ENCODE data around the gene STEAP1B.
"Not testable (repeated sequence)": the region's sequence is repeated elsewhere in the genome, so short reads cannot be mapped to it uniquely, and the experiment has no call there.

The STEAP1B gene

GRCh38 chr7:22433165-22433700 is 66.8 kb downstream of the STEAP1B start:
- DNase-seq (ENCODE audit: low read depth in 1 of 2, low spot score in 1 of 2): not testable (repeated sequence)

GRCh38 chr7:22432203-22432718 is 67.7 kb downstream of the STEAP1B start:
- no peak for DNase-seq (ENCODE audit: low read depth in 1 of 2, low spot score in 1 of 2)

GRCh38 chr7:22430457-22430856 is 69.5 kb downstream of the STEAP1B start:
- no peak for DNase-seq (ENCODE audit: low read depth in 1 of 2, low spot score in 1 of 2)

GRCh38 chr7:22429386-22429785 is 70.6 kb downstream of the STEAP1B start:
- DNase-seq (ENCODE audit: low read depth in 1 of 2, low spot score in 1 of 2): no peak

- no peak for DNase-seq (ENCODE audit: low read depth in 1 of 2, low spot score in 1 of 2)
Observed at GRCh38 chr7:22427855-22428254, 72.1 kb downstream of the STEAP1B start.

GRCh38 chr7:22427104-22427503 is 72.9 kb downstream of the STEAP1B start:
- DNase-seq (ENCODE audit: low read depth in 1 of 2, low spot score in 1 of 2): no peak

- no peak for DNase-seq (ENCODE audit: low read depth in 1 of 2, low spot score in 1 of 2)
Observed at GRCh38 chr7:22426463-22427094, 73.4 kb downstream of the STEAP1B start.

GRCh38 chr7:22425361-22425760 is 74.6 kb downstream of the STEAP1B start:
- no peak for DNase-seq (ENCODE audit: low read depth in 1 of 2, low spot score in 1 of 2)

GRCh38 chr7:22422831-22423615 is 77.0 kb downstream of the STEAP1B start:
- no peak for DNase-seq (ENCODE audit: low read depth in 1 of 2, low spot score in 1 of 2)

GRCh38 chr7:22420973-22421635 is 78.9 kb downstream of the STEAP1B start:
- DNase-seq (ENCODE audit: low read depth in 1 of 2, low spot score in 1 of 2): no peak

- DNase-seq (ENCODE audit: low read depth in 1 of 2, low spot score in 1 of 2): no peak
Observed at GRCh38 chr7:22420008-22420407, 80.0 kb downstream of the STEAP1B start.

- no peak for DNase-seq (ENCODE audit: low read depth in 1 of 2, low spot score in 1 of 2)
Observed at GRCh38 chr7:22419488-22419887, 80.5 kb downstream of the STEAP1B start.

GRCh38 chr7:22418251-22419046 is 81.5 kb downstream of the STEAP1B start:
- no peak for DNase-seq (ENCODE audit: low read depth in 1 of 2, low spot score in 1 of 2)

GRCh38 chr7:22417841-22418240 is 82.1 kb downstream of the STEAP1B start:
- DNase-seq (ENCODE audit: low read depth in 1 of 2, low spot score in 1 of 2): no peak

GRCh38 chr7:22417349-22417748 is 82.6 kb downstream of the STEAP1B start:
- DNase-seq (ENCODE audit: low read depth in 1 of 2, low spot score in 1 of 2): no peak

GRCh38 chr7:22414424-22414823 is 85.6 kb downstream of the STEAP1B start:
- no peak for DNase-seq (ENCODE audit: low read depth in 1 of 2, low spot score in 1 of 2)

- DNase-seq (ENCODE audit: low read depth in 1 of 2, low spot score in 1 of 2): no peak
Observed at GRCh38 chr7:22413211-22413610, 86.8 kb downstream of the STEAP1B start.

GRCh38 chr7:22411977-22412693 is 87.9 kb downstream of the STEAP1B start:
- no peak for DNase-seq (ENCODE audit: low read depth in 1 of 2, low spot score in 1 of 2)

- no peak for DNase-seq (ENCODE audit: low read depth in 1 of 2, low spot score in 1 of 2)
Observed at GRCh38 chr7:22406715-22407114, 93.3 kb downstream of the STEAP1B start.

GRCh38 chr7:22404421-22405023 is 95.5 kb downstream of the STEAP1B start:
- no peak for DNase-seq (ENCODE audit: low read depth in 1 of 2, low spot score in 1 of 2)

Data from activated CD4-positive, alpha-beta T cell treated with anti-CD3 and anti-CD28 coated beads, Interleukin-2, amount 50 U/mL, for 24 hours (primary cell).